Subcutaneous adipose tissue (tissue), 4 donors: ENCODE measurements around the gene WAS. TPM values are rescaled to one million over a fixed set of nuclear protein-coding genes. Genes with fewer than 3 reads are reported as not detected.

Experiments
- CTCF ChIP-seq: fragments of 450-650 bp; IDR thresholded peaks from one replicate; pipeline ENCODE4 v1.5.1; 2016; ENCODE audit warnings: low read depth, mild to moderate bottlenecking, control low read depth, antibody characterized with exemption, moderate library complexity
- total RNA-seq, 4 donors: library from RNA; depleted of rRNA; stranded (reverse); fragments of >200 nt; gene quantifications; one replicate each; pipeline ENCODE4 v1.1.0, GENCODE V29; 2016

WAS gene
- total RNA-seq, 4 donors from 2014 or later = 7.9 to 27.9 (median 13.8) TPM

GRCh38 chrX:48713847-48714246, 30.2 kb downstream of the WAS start:
- no peak for TF ChIP-seq CTCF

GRCh38 chrX:48714573-48714972, 31.0 kb downstream of the WAS start:
- TF ChIP-seq CTCF = no peak

- no peak for TF ChIP-seq CTCF
Observed at GRCh38 chrX:48715072-48715471, 31.5 kb downstream of the WAS start.

- TF ChIP-seq CTCF = no peak
Observed at GRCh38 chrX:48715876-48716502, 32.4 kb downstream of the WAS start.

GRCh38 chrX:48719958-48720357, 36.4 kb downstream of the WAS start:
- TF ChIP-seq CTCF = no peak

GRCh38 chrX:48720577-48721250, 37.1 kb downstream of the WAS start:
- TF ChIP-seq CTCF = no peak

GRCh38 chrX:48721916-48722315, 38.3 kb downstream of the WAS start:
- TF ChIP-seq CTCF = no peak
